Lung (tissue), 12 donors: ENCODE results near the gene CSGALNACT2. TPM values are rescaled to one million over a fixed set of nuclear protein-coding genes. Genes with fewer than 3 reads are reported as not detected.

ENCODE experiments used
- ATAC-seq: fragments of 200-7000 bp; cut with Tn5 transposase; one replicate; pipeline ENCODE4 v1.9.1; 2020; ENCODE audit warnings: moderate number of reproducible peaks; ENCODE audit not compliant: insufficient read depth, low FRiP score
- DNase-seq, 3 donors: peaks; one replicate each; pipeline ENCODE4 v3.0.0-alpha.2; 2013 to 2017
- H3K27ac ChIP-seq, 2 donors: one replicate each; pipeline ENCODE4 v1.5.1; 2013; ENCODE audit warnings: mild to moderate bottlenecking in 2 of 2, moderate library complexity in 2 of 2, control low read depth in 1 of 2, inconsistent platforms in 1 of 2, low read depth in 1 of 2, low read length in 1 of 2
- H3K27me3 ChIP-seq, 3 donors: one replicate each; pipeline ENCODE4 v1.5.1; 2013; ENCODE audit warnings: low read length in 2 of 3; ENCODE audit not compliant: control insufficient read depth in 3 of 3, insufficient read depth in 3 of 3
- H3K36me3 ChIP-seq, 4 donors: one replicate each; pipeline ENCODE4 v1.5.1; 2013; ENCODE audit warnings: low read length in 4 of 4, mild to moderate bottlenecking in 1 of 4, moderate library complexity in 1 of 4; ENCODE audit not compliant: control insufficient read depth in 4 of 4, insufficient read depth in 4 of 4
- H3K4me1 ChIP-seq, 5 donors: one replicate each; pipeline ENCODE4 v1.5.1; 2013; ENCODE audit warnings: low read length in 5 of 5, mild to moderate bottlenecking in 2 of 5, moderate library complexity in 1 of 5; ENCODE audit not compliant: control insufficient read depth in 5 of 5, insufficient read depth in 5 of 5
- H3K4me3 ChIP-seq: one replicate; pipeline ENCODE4 v1.5.1; 2013; ENCODE audit warnings: mild to moderate bottlenecking, control low read depth, moderate library complexity
- H3K9ac ChIP-seq, 2 donors: one replicate each; pipeline ENCODE4 v1.5.1; 2013; ENCODE audit warnings: low read length in 2 of 2, control low read depth in 1 of 2; ENCODE audit not compliant: insufficient read depth in 1 of 2
- H3K9me3 ChIP-seq, 4 donors: one replicate each; pipeline ENCODE4 v1.5.1; 2013; ENCODE audit warnings: low read length in 3 of 4, mild to moderate bottlenecking in 1 of 4, moderate library complexity in 1 of 4; ENCODE audit not compliant: control insufficient read depth in 4 of 4, insufficient read depth in 3 of 4
- WGBS, 2 donors: extraction: QIAGEN DNeasy Blood & Tissue Kit; methylation state at CpG; one replicate each; pipeline ENCODE4 v1.1.7; 2013; 5-methylcytosine and 5-hydroxymethylcytosine counted together
- polyA plus RNA-seq, 2 donors: library from polyadenylated mRNA; stranded (reverse); fragments of 200-250 nt; gene quantifications; one replicate each; pipeline ENCODE4 v1.2.1, GENCODE V29; 2013
- total RNA-seq, 2 donors: library from RNA; depleted of rRNA in 1 of 2; stranded (reverse); fragments of >200 nt in 1 of 2; gene quantifications; one replicate each; pipeline ENCODE4 v1.2.1, GENCODE V29; 2014 to 2021
- TF ChIP-seq, protein P1 (sequence below): IDR thresholded peaks from 2 replicates; pipeline ENCODE4 v1.5.1; 2012; ENCODE audit warnings: mild to moderate bottlenecking; ENCODE audit errors: control extremely low read depth, extremely low read depth
- donor health status: control.
- donor health status: control.
- donor health status: Bipolar disorder and iron deficiency.
- donor health status: healthy.
- donor health status: DM: yes; HTN: yes; CAD: no.

The CSGALNACT2 gene
- total and polyA plus RNA-seq, 4 donors = 9.8 to 48.4 (median 33.3) TPM

- no peaks in the 10 kb centered on the region for H3K27me3 ChIP-seq
- no peak overlapping the region for H3K9ac ChIP-seq
- H3K36me3 ChIP-seq = no peaks in the 10 kb centered on the region
- no peak overlapping the region for H3K4me3 ChIP-seq
- H3K4me1 ChIP-seq = peaks cover 0 to 10% (median 9%) of the 10 kb centered on the region in 5 donors
- no peak for DNase-seq
- TF ChIP-seq, protein P1, sequence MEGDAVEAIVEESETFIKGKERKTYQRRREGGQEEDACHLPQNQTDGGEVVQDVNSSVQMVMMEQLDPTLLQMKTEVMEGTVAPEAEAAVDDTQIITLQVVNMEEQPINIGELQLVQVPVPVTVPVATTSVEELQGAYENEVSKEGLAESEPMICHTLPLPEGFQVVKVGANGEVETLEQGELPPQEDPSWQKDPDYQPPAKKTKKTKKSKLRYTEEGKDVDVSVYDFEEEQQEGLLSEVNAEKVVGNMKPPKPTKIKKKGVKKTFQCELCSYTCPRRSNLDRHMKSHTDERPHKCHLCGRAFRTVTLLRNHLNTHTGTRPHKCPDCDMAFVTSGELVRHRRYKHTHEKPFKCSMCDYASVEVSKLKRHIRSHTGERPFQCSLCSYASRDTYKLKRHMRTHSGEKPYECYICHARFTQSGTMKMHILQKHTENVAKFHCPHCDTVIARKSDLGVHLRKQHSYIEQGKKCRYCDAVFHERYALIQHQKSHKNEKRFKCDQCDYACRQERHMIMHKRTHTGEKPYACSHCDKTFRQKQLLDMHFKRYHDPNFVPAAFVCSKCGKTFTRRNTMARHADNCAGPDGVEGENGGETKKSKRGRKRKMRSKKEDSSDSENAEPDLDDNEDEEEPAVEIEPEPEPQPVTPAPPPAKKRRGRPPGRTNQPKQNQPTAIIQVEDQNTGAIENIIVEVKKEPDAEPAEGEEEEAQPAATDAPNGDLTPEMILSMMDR = no peak
- H3K9me3 ChIP-seq = no peaks in the 10 kb centered on the region
- WGBS, 2 donors = 92 to 94% methylated on average over 13 of the region's 13 CpGs
- H3K27ac ChIP-seq = no peak overlapping the region
- no peak for ATAC-seq
These were observed 62.5 kb downstream of the CSGALNACT2 start for GRCh38 chr10:43200538-43201390.

DNA sequence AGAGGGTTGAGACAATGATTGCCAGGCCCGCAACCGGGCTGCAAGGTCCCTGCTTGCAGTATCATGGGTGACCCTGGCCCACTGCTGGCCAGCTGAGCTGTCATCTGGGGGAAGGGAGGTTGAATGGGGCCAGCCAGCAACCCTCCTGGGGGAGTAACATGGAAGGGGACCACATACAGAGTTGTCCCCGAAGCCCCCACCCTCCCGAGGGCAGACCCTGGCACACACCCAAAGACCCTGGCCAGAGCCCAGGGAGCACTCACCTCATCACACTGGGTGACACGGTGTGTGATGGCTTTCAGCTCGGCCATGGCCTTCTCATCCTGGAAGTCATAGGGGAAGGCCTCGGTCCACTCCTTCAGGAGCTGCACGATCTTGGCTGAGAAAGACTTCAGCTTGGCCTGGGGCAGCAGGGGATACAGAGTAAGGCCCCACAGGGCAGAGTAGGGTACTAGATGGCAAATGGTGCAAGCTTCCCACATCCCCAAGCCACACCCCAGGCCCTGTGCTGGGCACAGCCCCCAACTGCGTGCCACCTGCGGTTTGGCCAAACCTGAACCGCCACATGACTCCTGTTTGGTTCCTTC is 63.4 kb downstream of the CSGALNACT2 start:
- peaks cover 0 to 3% (median 0%) of the 10 kb centered on the region in 4 donors for H3K9me3 ChIP-seq
- peaks cover 0 to 10% (median 9%) of the 10 kb centered on the region in 5 donors for H3K4me1 ChIP-seq
- H3K27ac ChIP-seq = no peak overlapping the region
- H3K36me3 ChIP-seq = no peaks in the 10 kb centered on the region
- TF ChIP-seq, protein P1 = no peak
- 72 to 78% methylated on average over 11 of the region's 11 CpGs for WGBS, 2 donors
- H3K4me3 ChIP-seq = no peak overlapping the region
- ATAC-seq (no peak), DNase-seq (peak in 1 of 3 donors; percentile 10)
- H3K9ac ChIP-seq = no peak overlapping the region
- no peaks in the 10 kb centered on the region for H3K27me3 ChIP-seq

GRCh38 chr10:43202224-43202656 is 64.0 kb downstream of the CSGALNACT2 start:
- Histone ChIP-seq H3K27me3 (no peaks in the 10 kb centered on the region), H3K4me1 (peaks cover 0 to 10% (median 9%) of the 10 kb centered on the region in 5 donors), H3K27ac (no peak overlapping the region), H3K4me3 (no peak overlapping the region), H3K9ac (peak overlapping the region in 1 of 2 donors; percentile 20), H3K36me3 (no peaks in the 10 kb centered on the region), H3K9me3 (peaks cover 0 to 3% (median 0%) of the 10 kb centered on the region in 4 donors)
- ATAC-seq (peak; percentile 67), DNase-seq (peak; percentile 50 to 60 (median 57))
- TF ChIP-seq, protein P1 = no peak
- 1 to 2% methylated on average over 27 to 29 of the region's 29 CpGs for WGBS, 2 donors
